ENCODE results near the gene CRYBG3.

The CRYBG3 gene

DNA sequence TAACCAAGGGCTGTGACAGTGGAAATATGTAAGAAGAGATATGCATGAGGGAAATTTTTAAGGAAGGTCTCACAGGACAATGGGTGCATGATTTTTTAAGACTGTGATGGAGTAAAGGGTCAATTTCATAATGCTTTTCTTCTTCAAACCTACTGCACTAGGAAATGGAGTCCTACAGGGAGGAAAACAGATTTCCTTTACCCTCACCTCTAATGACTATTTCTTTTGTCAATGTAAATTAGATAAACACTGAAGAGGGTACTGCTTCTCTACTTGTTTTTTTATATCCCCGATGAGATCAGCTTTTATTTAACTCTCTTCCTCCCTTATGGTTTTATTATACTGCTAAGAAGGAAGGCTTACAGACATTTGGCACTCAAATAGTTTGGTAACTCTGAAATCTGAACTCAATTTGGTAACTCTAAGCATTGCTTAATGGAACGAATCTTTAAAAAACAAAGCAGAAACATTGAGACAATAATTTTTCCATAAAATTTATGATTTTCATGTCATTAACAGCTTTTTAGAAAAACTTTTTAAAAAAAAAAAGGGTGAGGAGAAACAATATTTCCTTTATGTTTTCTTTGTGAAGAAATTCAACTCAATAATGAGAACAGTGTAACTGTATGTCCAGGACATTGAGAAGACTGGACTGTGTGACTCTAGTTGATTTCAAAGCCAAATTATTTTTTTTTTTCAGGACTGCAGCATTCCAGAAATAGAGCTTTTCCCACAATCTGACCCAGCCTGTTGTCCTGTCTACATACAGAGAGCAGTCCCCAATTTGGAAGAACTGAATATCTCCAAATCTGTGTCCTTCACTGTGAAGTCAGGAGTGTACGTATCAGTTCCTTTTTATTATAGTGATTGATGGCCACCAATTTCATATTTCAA, 64.4 kb downstream of the CRYBG3 start:
- TF ChIP-seq CTCF (IDR thresholded peaks at IDR 0.05) = no peak

GRCh38 chr3:97889814-97890213, 68.0 kb downstream of the CRYBG3 start:
- TF ChIP-seq CTCF (IDR thresholded peaks at IDR 0.05) = no peak

- TF ChIP-seq CTCF (IDR thresholded peaks at IDR 0.05) = no peak
Measured at GRCh38 chr3:97892852-97893251, 71.0 kb downstream of the CRYBG3 start.

DNA sequence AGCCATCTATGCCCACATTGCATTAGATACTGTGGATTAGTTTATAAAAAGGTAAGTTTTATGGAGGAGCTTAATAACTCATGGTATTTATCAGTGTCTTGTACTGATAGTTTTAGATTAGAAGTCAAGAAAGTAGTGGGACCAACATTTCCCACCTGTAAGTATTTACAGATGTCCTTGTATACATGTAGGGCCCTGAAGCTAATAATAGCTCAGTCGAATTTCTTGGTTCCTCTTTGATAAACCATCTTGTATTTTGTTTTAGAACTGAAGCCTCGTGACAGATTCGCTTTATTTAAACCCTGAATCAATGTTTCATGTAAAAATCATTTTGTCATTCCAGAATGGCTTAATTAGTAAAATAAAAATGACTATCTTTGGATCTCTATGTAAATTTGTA, 73.4 kb downstream of the CRYBG3 start:
- no peak for TF ChIP-seq CTCF (IDR thresholded peaks at IDR 0.05)

DNA sequence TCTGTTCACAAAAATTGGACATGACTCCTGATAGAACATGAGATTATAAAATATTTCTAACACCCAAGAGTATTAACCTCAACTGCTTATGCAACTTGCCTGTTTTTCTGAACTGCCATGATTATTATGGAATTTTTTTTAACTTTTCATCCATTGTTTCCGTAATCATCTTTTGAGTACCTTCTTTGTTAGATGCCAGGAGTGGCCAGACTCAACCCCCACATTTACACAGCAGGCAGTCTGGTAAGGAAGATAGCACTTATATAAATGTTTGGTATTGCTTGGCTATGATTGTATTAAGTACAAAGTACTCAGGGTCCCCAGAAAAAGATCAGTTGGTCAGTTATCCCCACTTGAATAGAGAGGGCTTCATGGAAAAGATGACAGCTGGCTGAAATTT, 74.3 kb downstream of the CRYBG3 start:
- TF ChIP-seq CTCF (IDR thresholded peaks at IDR 0.05) = no peak

GRCh38 chr3:97896547-97896946, 74.7 kb downstream of the CRYBG3 start:
- no peak for TF ChIP-seq CTCF (IDR thresholded peaks at IDR 0.05)

DNA sequence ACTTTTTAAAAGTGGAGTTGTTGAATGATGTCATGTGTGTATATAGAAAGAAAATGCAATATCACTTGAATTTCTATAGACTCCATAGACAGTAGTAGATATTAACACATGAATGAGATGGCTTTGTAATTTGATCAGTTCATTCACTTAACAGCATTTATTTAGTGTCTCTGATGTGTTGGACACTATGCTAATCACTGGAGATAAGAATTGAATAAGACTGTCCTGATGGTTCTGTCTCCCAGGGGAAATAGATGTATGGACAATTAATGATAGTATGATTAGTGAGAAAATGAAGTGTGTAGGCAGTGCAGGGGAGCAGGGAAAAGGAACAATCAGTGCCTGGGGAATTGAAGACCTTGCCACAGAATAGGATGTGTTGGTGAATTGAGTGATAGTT, 77.5 kb downstream of the CRYBG3 start:
- no peak for TF ChIP-seq CTCF (IDR thresholded peaks at IDR 0.05)
